Measurements from ENCODE around the gene MERTK.

The MERTK gene

DNA sequence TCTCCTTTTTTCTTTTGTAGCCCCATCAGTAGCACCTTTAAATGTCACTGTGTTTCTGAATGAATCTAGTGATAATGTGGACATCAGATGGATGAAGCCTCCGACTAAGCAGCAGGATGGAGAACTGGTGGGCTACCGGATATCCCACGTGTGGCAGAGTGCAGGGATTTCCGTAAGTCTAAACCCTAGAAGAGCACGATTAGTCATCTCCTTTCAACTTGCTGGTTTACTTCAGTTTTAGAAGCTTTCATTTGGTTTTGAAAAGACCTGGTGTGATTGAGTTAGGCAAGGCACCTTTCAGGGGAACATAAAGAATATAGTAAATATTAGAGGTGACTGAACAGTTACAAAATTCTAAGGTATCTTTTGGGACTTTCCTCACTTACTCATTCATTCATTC, 84.4 kb downstream of the MERTK start:
- DNase-seq = no peak

DNA sequence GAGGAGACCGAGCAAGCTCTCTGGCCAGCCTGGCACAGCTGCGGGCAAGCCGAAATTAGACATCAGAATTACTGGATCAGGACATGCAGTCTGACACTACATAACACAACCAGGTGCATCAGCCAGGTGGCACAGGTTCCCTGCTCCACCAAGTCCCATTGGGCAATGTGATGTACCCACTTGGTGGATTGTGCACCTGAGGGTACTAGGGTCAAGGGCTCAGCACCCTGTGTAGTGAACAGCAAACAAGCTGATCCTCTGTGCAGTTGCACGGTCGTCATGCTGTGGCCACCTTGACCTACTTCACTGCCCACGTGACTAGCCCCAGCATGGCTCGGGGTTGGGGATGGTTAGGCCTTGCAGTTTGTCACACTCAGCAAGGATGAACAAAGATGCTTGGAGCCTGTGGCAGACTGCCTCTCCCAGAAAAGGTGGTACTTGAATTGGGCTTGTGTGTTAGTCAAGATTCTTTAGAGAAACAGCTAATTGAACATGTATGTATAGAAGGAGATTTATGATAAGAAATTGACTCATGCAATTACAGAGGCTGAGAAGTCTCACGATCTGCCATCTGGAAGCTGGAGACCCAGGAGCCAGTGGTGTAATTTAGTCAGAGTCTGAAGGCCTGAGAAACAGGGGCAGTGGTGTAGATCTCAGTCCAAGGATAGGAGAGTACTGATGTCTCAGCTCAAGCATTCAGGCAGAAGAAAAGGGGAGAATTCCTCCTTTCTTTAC, 85.2 kb downstream of the MERTK start:
- no peak for DNase-seq

DNA sequence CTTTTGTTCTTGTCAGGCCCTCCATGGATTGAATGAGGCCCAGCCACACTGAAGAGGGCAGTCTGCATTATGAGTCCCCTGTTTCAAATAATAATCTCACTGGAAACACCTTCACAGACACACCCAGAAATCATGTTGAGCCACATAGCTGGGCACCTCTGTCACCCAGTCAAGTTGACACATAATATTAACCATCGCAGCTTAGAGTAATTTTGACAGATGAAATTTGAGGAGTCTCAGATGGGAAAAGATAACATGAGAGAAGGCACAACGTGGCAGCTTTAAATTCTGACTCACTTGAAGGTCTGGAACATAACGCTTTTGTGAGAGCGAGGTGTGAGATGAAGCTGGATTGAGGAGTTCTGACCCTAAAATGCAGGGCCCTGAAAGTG, 85.8 kb downstream of the MERTK start:
- DNase-seq = no peak

DNA sequence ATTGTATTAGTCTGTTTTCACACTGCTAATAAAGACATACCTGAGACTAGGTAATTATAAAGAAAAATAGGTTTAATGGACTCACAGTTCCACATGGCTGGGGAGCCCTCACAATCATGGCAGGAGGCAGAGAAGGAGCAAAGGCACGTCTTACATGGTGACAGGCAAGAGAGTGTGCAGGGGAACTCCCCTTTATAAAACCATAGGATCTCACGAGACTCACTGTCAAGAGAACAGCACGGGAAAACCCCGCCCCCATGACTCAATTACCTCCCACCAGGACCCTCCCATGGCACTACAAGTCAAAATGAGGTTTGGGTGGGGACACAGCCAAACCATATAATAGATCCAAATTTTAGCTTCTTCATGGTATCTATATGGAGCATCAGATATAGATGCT, 87.1 kb downstream of the MERTK start:
- DNase-seq = no peak

DNA sequence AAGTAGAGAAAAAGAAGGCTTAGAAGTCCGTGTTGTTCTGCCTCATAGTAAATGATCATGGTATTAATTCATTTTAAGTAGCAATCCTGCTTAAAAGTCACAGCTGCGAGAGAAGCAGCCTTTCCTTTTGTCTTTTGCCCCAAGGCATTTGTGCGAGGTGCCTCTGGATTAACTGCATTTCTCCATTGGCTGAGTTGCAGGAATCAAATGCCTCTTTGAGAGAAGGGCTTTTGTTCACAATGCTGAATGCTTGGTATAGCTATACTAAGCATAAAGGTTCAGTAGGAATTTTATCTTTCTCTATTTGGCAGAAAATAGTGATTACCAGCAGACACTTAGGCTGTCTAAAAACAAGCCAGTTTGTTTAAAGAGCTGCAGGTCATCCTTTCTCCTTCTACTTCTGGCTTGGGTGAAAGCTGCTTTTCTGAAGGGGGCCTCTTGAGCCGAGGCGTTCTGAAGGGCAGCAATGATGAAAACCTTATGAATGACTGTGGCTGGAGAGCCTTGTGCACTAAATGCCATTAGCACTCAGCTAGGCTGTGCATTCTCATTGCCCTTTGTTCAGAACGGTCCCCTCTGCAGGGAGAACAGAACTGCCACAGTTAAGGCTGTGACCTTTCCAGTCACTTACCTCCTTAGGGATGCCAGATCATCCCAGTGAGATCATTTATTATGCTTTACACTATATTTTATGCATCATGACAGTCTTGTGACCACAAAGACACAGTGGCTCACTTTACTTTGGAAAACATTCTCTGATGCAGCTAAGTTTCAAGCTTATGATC, 87.9 kb downstream of the MERTK start:
- DNase-seq = no peak

DNA sequence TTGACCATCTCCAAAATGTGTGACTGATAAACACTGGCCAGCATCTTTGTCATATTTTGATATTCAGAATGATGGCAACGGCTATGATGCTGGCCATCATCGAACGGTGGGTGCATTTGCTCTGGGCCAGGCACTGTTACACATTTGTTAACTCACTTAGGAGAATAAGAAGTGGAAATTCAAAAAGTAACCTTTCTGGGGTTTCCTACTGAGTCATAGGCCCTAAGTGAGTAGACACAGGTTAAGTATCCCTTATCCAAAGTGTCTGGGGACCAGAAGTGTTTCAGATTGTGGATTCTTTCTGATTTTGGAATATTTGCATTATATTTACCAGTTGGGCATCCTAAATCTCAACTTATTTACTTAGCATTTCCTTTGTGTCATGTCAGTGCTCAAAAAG, 92.0 kb downstream of the MERTK start:
- DNase-seq = no peak

DNA sequence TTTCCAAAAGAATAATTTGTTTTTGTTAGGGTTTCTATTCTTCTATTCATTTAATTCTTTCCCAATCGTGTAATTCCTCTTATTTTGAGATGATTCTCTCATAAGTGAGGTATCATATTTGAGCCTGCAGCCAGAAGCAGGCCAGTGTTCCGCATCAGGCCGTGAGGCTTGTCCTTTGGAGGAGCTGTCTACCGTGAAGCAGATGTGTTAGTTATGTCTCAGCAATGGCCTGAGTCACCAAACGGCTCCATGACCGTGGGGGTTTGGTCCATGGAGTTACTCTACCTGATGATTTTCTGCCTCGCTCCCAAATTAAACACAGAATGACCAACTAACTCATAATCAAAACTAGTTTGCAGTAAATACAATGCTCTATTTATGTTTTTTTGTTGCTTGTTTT, 92.4 kb downstream of the MERTK start:
- no peak for DNase-seq

DNA sequence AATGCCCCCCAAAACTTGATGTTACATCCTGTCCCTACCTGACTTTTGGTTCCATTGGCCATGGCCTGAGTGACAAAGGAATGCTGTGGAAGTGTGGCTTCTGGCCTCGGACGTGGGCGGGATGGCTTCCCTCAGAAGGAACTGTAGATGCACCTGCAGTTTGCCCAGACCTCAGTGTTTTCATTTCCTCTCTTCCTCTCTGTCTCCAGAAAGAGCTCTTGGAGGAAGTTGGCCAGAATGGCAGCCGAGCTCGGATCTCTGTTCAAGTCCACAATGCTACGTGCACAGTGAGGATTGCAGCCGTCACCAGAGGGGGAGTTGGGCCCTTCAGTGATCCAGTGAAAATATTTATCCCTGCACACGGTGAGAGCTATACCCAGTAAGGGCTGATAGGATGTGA, 95.6 kb downstream of the MERTK start:
- no peak for DNase-seq

DNA sequence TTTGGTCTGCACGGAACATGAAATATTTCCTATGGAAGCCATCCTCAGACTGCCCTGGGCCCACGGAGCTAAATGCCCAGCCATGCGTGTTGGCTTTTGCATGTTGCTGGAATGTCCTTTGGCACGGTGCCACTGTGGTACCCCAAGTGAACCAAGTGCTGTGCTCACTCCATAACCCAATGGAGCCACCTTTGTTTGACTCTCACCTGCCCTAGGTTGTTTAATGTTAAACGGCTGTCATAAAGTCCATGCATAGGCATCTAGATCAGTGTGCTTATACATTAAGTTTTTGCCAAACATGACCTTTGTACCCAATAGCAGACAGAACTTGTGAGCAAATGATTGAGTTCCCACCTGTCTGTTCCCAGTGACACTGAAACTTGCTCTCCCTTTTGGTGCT, 96.7 kb downstream of the MERTK start:
- DNase-seq = no peak

DNA sequence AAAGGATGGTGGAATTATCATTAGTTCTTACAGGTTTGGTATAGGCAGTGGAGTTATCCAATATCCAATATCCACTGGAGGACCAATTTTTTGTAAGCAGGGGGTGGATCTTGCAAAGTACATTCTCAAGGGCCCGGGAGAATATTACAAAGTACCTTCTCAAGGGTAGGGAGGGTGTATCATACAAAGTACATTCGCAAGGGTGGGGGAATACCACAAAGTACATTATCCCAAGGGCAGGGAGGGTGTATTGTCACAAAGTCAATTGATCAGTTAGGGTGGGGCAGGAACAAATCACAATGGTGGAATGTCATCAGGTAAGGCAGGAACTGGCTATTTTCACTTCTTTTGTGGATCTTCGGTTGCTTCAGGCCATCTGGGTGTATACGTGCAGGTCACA, 101.4 kb downstream of the MERTK start:
- no peak for DNase-seq

DNA sequence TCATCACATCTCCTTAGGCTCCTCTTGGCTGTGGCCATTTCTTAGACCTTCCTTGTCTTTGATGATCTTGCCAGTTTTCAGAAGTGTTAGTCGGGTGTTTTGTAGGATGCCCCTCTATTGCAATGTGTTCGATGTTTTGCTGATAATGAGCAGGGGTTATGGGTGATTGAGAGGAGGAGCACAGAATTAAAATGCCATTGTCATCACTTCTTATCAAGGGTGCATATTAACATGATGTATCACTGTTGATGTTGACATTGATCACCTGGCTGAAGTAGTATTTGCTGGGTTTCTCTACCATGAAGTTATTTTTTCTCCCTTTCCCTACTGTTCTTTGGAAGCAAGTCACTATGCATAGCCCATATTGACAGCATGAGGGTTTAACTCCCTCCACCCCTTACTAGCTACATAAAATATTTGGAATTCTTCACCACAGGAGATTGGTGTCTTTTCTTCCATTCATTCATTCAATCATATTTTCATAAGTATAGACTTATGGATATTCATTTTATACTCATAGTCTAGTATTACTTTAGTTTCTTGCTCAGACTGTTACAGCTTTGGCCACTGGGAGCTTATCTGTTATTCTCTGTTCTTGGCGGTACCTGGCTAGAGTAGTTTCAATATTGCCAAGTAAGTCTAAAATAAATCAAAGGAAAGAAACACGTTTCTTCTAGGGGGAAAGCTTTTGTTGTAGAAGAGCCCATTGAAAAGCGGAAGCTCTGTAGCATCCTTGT, 102.2 kb downstream of the MERTK start:
- DNase-seq = no peak

DNA sequence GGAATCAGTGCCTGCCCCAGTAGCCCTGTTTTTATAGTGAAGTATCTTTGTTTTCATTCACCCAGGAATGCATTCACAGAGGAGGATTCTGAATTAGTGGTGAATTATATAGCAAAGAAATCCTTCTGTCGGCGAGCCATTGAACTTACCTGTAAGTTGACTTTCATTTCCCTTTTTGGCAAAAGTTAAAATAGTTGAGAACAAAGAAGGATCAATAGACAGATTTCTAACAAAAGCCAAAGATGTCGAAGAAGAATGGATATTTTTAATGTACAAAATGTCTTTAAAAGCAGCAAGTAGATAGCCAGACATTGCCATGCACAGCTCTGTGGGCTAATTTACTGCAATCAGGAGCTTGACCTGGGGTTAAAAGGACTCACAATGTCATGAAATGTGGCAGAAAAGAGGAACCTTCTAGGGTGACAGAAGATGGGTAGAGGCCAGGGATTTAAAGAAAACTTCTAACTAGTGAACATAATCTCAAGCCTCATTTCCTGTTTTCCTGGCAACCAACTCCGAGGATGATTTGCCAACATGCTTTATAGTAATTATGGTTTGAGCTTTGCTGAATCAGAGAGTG, 102.8 kb downstream of the MERTK start:
- no peak for DNase-seq

DNA sequence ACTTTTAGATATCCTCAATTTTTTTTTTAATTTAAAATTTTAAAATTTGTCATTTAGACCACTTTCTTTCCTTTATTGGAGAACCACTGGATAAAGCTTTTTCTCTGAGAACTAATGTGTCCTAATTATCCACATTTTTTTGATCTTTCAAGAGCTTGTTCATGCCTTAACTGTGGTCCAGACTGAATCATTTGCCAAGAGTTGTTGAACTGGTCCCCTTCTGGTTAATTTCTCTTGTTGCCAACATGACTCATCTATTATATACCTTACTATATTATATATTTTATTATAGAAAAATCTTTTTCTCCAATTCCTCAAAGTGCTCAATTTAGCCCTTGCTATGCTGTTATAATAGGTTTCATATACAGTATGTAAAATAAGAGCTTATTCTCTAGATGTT, 103.5 kb downstream of the MERTK start:
- no peak for DNase-seq

DNA sequence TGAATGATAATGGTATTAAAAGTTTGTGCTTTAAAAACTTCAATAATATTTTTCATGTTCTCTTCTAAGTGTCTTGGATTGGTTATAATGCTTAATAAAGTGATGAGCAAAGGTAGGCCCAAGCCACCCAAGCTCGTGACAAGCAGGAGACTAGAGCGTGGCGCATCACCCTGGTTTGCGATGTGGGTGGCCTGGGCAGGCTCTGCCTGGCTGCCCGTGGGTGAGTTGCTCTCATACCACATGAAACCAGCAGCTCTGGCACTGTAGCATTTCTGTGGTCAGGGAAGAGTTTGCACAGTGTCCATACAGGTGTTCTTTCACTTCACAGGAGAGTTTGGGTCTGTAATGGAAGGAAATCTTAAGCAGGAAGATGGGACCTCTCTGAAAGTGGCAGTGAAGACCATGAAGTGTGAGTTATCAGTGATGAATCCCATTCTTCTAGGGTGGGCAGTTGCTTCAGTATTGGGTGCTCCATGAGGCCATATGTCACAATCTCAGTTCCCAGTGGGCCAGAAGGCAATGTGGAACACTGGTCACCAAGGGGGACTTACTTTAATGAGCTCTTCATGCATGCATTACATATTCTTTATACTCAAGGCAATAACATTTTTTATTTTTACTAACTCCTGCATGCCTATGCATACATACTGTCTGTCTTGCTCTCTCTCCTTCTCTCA, 105.3 kb downstream of the MERTK start:
- DNase-seq = no peak

DNA sequence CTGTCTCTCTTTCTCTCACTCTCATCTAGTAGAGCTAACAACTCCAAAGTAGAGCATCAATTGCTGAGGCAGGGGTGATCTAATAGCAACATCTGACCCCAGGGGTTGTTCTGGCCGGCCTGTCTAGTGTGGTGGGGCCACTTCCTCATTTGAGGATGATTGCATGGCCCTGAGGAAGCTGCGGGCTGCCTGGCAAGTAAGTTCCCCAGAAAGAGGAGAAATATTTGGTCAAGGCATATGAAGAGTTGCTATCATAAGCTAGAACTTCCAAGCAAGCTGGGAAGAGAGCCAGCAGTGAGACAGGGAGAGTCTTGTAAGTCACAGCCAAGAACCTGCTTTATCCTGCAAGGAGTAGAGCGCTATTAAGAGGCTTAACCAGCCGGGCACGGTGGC, 105.8 kb downstream of the MERTK start:
- no peak for DNase-seq

DNA sequence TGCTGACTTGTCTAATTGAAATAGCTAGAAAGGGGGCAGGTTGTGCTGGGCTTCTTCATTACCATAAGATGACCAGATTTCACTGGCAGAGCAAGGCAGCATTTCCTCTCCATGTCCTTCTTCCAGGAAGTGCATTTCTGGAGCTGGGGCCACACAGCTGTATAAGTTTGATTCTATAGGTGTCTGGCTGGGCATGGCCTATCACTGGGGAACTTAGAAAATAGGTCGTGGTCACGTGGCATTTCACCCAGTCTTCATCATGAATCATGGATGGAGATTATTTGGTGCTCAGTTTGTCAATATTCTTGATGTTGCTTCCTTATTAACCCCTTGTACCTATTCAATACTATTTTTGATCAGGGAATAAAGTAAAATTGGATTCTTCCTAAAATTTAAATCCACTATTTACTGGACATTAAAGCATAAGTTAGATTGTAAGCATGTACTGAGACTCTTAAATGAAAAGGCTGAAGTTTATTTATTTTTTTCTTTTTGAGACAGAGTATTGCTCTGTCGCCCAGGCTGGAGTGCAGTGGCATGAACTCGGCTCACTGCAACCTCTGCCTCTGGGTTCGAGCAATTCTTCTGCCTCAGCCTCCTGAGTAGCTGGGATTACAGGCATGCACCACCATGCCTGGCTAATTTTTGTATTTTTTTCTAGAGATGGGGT, 107.1 kb downstream of the MERTK start:
- no peak for DNase-seq

DNA sequence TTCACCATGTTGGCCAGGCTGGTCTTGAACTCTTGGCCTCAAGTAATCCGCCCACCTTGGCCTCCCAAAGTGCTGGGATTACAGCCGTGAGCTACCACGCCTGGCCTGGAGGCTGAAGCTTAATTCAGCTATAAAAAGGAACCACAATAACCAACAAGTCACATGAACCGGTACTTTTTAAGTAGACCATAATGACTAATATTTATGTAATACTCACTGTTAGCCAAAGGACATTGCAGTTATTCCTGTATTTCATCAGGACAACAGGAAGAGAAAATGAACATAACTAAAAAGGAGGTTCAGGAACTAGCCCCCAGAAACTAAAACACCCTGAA, 107.6 kb downstream of the MERTK start:
- DNase-seq = no peak

DNA sequence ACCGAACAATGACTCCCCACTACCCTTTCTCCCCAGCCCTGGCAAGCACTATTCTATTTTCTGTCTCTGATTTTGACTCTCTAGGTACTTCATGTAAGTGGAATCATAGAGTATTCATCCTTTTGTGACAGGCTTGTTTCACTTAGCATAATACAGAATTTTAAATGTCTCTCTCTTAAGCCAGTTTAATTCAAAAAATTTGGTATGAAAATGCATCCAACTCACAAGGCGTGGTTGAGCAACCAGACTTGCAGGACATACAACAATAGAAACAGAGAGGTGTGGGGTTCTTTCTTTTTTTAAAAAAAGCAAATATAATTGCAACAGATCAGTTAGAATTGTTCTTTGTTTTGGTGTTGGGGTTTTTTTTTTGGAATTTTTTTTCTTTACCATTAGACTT, 109.1 kb downstream of the MERTK start:
- no peak for DNase-seq

DNA sequence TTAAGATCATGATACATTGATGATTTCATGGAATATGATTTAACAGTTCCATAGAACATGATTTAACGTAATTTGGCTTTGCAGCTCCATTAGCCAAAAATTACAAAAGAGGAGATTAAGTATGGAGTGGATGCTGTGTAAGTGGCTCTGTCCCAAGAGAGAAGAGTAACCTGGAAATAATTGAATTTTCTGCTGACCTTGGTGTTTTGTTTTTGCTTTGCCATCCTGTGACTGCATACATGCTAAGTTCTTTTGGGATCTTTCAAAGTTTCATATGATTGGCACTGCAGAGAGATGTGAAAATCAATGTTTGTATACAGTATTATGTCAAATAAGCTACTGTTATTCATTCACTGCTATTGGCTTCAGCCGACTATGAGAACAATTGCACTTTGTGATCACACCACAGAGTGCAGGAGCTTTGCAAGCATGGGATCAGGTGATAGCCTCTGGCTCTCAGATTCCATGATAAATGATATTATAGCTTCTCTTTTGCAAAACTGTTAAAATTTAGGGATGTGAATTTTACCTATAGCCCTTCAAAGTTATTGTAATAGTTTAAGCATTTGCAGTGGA, 110.6 kb downstream of the MERTK start:
- no peak for DNase-seq

DNA sequence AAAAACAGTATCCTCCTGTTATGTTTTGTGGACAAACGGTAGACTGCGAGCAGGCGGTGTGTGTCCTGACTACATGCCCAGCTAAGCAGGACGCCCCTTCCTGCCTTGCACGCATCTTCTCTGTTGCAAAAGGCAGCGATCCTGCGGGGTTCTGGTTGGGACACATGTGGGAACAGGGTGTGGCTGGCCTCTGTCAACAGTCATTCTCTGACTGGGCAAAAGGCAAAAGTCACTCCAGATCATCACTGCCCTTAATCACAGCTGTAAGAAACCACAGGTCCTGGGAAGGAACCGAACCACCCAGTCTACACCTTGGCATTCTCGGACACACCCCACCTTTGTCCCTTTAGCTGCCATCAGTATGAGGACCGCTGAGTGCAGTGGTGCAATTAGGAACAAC, 112.3 kb downstream of the MERTK start:
- no peak for DNase-seq

DNA sequence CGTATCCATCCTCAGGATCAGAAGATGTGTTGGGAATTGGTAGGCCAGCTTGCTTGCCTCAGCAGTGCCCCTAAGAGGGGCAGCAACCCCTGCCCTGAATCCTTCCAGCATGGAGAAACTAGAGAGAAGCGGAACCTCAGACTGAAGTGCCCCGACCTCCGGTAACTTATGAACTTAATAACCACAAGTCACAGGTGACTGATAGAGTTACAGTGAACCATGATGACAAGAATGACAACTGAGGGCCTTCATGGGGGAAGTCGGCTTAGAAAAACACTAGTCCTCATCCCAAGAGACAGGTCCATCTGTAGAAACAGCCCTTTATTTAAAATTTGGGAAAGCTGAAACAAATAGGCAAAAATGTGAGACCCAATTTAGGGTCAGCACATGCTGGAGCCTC, 114.1 kb downstream of the MERTK start:
- no peak for DNase-seq

DNA sequence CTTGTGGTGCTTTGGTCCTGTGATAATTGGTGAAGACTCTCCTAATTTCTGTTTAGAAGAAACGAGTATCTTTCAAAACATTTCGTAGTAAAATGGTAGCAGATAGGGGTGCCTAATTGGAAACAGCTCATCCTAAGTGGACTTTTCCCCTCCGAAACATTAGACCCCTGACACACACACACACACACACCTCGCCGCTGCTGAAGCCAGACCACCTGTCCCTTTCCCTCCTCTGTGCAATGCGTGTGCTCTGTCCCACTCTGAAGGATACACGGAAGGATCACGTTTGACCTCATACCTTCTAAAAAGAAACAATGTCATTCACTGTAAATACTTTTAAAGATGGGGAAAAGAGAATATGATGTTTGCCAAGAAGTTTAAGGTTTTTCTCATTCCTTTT, 120.4 kb downstream of the MERTK start:
- DNase-seq = no peak

Measured in stimulated activated CD4-positive, alpha-beta T cell treated with anti-CD3 and anti-CD28 coated beads, Interleukin-4, amount 100 ng/mL, for 24 hours (primary cell).